Measurements from ENCODE around the gene ZNF335.
"Not testable (repeated sequence)": the region's sequence is repeated elsewhere in the genome, so short reads cannot be mapped to it uniquely, and the experiment has no call there.

Gene ZNF335

DNA sequence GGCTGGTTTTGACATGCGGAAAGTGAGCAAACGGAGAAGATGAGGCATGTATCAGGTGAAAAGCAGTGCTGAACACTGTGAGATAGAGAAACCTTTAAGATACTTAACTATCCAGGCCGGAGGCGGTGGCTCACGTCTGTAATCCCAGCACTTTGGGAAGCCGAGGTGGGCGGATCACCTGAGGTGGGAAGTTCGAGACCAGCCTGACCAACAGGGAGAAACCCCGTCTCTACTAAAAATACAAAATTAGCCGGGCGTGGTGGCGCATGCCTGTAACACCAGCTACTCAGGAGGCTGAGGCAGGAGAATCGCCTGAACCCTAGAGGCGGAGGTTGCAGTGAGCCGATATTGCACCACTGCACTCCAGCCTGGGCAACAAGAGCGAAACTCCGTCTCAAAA lies 40.3 kb downstream of the ZNF335 start:
- not testable (repeated sequence) for DNase-seq

- no peak for DNase-seq
Observed at GRCh38 chr20:45927071-45927878, 44.7 kb downstream of the ZNF335 start.

- DNase-seq: no peak
Observed at GRCh38 chr20:45926731-45927070, 45.3 kb downstream of the ZNF335 start.

GRCh38 chr20:45925821-45926506 lies 46.0 kb downstream of the ZNF335 start:
- DNase-seq: no peak

- no peak for DNase-seq
Observed at GRCh38 chr20:45924391-45925261, 47.4 kb downstream of the ZNF335 start.

DNA sequence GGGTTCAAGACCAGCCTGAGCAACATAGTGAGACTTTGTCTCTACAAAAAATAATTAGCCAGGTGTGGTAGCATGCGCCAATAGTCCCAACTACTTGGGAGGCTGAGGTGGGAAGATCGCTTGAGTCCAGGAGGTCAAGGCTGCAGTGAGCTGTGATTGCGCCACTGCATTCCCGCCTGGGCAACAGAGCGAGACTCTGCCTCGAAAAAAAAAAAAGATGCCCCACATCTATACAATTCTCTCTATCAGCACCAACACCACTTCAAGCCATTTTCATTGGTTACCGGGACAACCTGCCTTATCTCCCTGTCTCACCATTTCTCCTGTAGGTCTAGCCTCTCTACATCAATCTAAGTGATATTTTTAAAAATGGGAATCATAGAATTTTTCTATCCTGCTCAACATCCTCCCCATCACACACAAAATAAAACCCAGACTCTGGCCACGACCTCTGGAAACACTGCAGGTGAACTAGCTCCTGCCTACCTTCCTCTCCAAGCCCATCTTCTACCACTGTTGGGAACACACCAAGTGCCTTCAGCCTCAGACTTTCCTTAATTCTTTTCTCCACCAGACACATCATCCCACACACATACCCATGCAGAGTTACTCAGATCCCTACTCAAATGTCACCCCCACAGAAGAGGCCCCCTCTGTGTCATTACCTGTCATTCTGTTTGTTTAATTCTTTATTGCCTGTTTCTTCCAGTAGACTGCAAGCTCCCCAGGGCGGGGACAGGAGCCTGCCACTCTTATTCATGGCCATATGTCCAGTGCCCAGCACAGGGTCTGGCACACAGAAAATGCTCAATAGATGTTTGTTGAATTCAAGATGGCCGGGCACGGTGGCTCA lies 50.4 kb downstream of the ZNF335 start:
- DNase-seq: no peak

- no peak for DNase-seq
Observed at GRCh38 chr20:45920462-45921336, 51.3 kb downstream of the ZNF335 start.

DNA sequence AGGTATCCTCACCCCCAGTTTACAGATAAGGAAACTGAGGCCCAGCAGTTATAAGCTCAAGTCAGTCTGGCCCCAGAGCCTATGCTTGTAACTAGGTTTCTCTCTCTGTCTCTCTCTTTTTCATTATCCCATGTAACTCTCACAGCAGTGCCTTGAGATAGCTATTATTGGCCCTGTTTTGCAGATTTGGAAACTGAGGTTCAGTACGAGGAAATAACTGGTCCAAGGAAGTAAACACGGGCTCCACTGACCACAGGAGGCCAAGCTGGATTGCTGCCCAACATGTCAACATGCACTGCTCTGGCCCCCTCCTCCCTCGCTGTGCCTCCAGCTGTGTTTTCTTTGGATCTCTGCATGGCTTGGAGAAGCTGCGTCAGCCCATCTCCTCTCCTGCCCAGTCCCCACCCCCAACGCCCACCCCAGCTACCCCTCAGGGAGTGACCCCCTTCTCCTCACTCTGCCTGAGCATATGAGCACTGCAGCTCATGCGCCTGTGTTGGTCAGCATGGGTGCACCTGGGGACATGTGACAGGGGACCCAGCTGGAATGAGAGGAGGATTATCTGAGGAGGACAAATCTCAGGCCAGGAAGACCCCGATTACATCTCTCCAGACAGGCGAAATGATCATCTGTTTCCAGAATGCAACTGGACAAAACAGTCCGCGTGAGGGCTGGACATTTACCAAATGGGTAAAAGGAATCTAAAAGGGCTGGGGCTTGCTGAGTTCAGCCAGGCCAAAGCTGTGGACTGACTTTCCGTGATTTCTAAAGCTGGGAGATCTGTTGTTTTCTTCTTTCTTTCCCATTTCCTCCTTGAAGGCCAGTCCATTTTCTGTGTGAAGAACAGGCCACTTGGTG lies 52.2 kb downstream of the ZNF335 start:
- no peak for DNase-seq

- DNase-seq: no peak
Observed at GRCh38 chr20:45918779-45919537, 53.0 kb downstream of the ZNF335 start.

DNA sequence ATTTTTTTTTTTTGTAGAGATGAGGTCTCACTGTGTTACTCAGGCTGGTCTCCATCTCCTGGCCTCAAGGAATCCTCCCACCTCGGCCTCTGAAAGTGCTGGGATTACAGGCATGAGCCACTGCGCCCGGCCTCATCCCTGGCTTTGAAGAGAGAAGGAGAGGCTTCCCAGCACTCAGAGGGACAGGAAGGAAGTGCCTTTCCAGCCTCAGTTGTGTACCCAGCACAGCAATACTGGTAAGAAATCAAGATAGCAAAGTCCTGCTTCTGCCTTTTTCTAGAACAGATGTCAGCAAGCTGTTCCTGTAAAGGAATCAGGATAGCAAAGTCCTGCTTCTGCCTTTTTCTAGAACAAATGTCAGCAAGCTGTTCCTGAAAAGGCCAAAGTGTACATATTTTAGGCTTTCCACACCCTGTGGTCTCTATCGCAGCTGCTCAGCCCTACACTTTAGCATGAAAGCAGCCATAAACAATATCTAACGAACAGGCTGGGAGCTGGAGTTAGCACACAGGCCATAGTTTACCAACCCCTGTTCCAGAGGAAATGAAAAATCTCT lies 53.7 kb downstream of the ZNF335 start:
- no peak for DNase-seq

DNA sequence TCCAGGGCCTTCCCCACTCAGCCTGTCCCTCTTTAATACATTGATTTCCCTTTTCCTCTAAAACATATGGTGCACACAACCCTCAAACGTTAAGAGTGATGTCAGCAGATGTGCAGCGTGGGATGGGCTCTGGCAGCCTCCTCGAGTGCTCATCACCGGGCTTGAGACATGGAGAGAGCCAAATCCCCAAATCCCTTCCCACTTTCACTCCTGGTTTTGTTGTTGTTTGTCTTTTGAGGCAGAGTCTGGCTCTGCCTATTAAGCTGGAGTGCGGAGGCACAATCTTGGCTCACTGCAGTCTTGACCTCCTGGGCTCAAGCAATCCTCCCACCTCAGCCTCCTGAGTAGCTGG lies 54.2 kb downstream of the ZNF335 start:
- DNase-seq: no peak

DNA sequence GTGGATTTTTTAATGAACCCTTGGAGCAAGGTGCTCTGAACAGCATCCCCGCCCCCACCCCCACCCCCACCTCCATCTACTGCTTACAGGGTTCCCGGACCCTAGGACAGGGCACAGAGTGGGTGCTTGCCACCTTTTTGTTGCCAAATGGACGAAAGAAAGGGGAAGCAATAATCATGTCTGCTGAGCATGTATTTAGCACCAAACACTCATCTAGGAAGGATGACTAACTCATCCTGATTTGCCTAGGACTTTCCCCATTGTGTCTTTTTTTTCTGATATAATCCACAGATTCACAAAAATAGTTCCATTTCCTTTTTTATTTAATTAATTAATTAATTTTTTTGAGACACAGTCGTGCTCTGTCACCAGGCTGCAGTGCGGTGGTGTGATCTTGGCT lies 58.9 kb downstream of the ZNF335 start:
- DNase-seq: no peak

DNA sequence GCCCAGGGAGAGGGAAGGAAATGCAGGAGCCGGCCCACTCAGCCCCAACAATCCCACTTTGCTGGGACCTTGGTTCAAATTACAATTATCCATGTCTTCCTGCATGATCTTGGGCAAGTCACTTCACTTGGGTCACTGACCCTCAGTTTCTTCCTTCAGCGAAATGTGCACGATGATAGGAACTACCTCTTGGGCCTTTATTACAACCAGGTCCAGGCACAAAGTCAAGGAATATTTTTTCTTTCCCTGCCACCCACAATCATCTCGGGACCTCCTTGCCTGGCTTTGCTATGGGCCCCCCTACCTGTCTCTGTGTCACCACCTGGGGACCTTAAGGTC lies 59.7 kb downstream of the ZNF335 start:
- no peak for DNase-seq

DNA sequence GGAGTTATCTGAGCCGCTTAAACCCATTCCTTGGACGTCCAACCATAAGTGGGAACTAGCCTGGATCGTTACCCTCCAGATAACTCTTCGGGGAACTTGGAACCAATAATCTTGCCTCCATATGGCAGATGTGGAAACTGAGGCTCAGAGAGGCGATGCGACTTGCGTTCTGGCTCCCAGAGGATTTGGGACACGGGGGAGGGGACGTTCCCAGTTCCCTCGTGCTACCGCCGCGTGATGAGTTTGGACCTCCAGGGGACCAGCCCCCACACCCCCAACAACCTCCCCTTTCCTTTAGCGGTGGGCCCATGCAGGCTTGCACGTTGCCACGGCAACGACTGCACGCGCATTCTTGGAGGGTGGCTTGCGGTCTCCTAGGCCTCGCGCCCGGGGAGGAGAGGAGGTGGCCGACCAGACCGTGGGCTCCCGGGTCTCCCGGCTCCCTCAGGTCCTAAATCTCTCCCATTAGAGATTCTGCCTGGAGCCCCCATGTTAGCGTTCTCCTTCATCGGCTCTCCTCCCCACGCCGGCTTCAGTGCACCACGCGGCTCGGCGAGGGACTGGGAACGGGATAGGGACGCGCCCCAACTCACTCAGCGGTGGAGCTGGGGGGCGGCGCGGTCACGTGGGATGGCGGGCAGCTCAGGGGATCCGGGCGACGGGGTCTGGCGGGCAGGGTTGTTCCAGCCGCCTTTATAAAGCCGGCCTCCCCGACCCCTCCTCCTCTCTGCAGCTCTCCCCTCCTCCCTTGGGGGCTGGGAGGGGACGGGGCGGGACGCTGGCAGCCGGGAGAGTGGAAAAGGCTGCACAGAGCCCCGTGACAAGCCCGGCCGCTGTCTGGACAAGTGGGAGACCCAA lies 60.3 kb downstream of the ZNF335 start, which contains the start of gene PLTP:
Gene PLTP, minus strand, starts transcription at position 670 of the 858 bp plus-strand sequence. CDS start 703 bp downstream, outside the sequence.
- peak in 1 of 4 experiments; percentile 7 for DNase-seq

- peak; percentile 50 to 74 (median 70) for DNase-seq
Observed at GRCh38 chr20:45910670-45911485, 61.1 kb downstream of the ZNF335 start.

DNA sequence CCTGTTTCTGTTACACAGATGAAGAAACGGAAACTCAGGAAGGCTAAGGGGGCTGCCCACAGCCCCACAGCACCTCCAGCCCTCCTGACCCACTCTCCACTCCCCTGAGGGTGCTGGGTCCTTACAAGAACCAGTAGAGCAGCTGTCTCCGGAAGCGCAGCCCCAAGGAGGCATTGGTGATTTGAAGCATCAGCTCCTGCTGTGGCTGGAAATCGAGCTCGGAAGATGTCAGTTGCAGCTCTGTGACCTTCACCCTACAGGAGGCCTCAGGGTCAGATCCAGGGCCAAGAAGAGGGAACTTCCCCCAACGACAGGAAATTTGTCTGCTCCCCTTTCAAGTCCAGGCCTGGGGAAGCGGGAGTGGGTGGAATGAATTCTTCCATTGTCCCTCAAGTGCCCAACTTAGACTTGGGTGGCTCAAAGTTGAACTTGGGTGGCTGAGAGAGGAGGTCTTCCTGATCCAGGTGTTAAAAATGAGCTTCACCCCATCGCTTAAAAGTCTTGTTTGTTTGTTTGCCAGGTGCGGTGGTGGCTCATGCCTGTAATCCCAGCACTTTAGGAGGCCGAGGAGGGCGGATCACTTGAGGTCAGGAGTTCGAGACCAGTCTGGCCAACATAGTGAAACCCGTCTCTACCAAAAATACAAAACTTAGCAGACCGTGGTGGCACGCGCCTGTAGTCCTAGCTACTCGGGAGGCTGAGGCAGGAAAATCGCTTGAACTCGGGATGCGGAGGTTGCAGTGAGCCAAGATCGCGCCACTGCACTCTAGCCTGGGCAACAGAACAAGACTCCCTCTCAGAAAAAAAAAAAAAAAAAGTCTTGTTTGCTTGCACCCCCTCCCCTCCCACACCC lies 62.0 kb downstream of the ZNF335 start:
- no peak for DNase-seq

Data from activated naive CD4-positive, alpha-beta T cell (primary cell).